IMR-90 (cell line): Measurements from ENCODE around the gene SCNN1B. TPM values are rescaled to one million over a fixed set of nuclear protein-coding genes. Genes with fewer than 3 reads are reported as not detected.

ENCODE experiments used
- ATAC-seq: fragments of 200-7000 bp; cut with Tn5 transposase; 2 replicates; pipeline ENCODE4 v1.9.1; 2020; ENCODE audit warnings: low read depth, mild to moderate bottlenecking, moderate library complexity
- BruUV-seq: library from RNA; stranded (reverse); fragments of 400-500 nt; replicated peaks from 2 replicates; lab custom pipeline; 2021; lab: Mats Ljungman, UMichigan
- CTCF ChIA-PET: fragments of 300-600 bp; formaldehyde crosslinking; extraction: SDS; loops from one replicate; lab custom pipeline; 2021; ENCODE audit warnings: antibody characterized with exemption; lab: Yijun Ruan, JAX
- POLR2A ChIA-PET: fragments of 300-600 bp; sonication (Branson Sonifier 250); formaldehyde crosslinking; loops from one replicate; lab custom pipeline; 2022; ENCODE audit warnings: antibody characterized with exemption; ENCODE audit not compliant: unreplicated experiment; lab: Charles Lee
- DNase-seq: peaks from one replicate; pipeline ENCODE4 v3.0.0; 2013
- H2AFZ ChIP-seq: replicated peaks from 2 replicates; pipeline ENCODE3; 2013; ENCODE audit warnings: low read length, mild to moderate bottlenecking; ENCODE audit not compliant: poor library complexity
- H2AK5ac ChIP-seq: 2 replicates; pipeline ENCODE4 v1.6.1; 2013; ENCODE audit warnings: low read depth, low read length, inconsistent platforms
- H2AK9ac ChIP-seq: replicated peaks from 2 replicates; pipeline ENCODE3; 2013; ENCODE audit warnings: mild to moderate bottlenecking, low read depth, low read length, moderate library complexity; ENCODE audit not compliant: poor library complexity
- H2BK120ac ChIP-seq: 2 replicates; pipeline ENCODE4 v1.6.1; 2013; ENCODE audit warnings: low read depth, low read length, inconsistent platforms
- H2BK15ac ChIP-seq: 3 replicates; pipeline ENCODE4 v1.6.1; 2013; ENCODE audit warnings: low read depth, low read length, inconsistent platforms
- H2BK20ac ChIP-seq: 2 replicates; pipeline ENCODE4 v1.6.1; 2013; ENCODE audit warnings: low read depth, mild to moderate bottlenecking, inconsistent platforms, low read length, moderate library complexity
- H2BK5ac ChIP-seq: 2 replicates; pipeline ENCODE4 v1.6.1; 2013; ENCODE audit warnings: mild to moderate bottlenecking, low read depth, low read length, inconsistent platforms; ENCODE audit not compliant: poor library complexity, severe bottlenecking
- H3K14ac ChIP-seq: replicated peaks from 2 replicates; pipeline ENCODE4 v1.6.1; 2013; ENCODE audit warnings: low read depth, low read length, inconsistent platforms
- H3K18ac ChIP-seq: 2 replicates; pipeline ENCODE4 v1.6.1; 2013; ENCODE audit warnings: low read depth, low read length, control low read depth
- H3K23ac ChIP-seq: 2 replicates; pipeline ENCODE4 v1.6.1; 2013; ENCODE audit warnings: low read depth, low read length, inconsistent platforms
- H3K27ac ChIP-seq: 2 replicates; pipeline ENCODE4 v1.5.1; 2013; ENCODE audit warnings: mild to moderate bottlenecking, control low read depth, low read length; ENCODE audit not compliant: insufficient read depth
- H3K27me3 ChIP-seq: 2 replicates; pipeline ENCODE4 v1.6.1; 2013; ENCODE audit warnings: low read length; ENCODE audit not compliant: control insufficient read depth, insufficient read depth
- H3K36me3 ChIP-seq: 2 replicates; pipeline ENCODE4 v1.6.1; 2013; ENCODE audit warnings: low read length, mixed read lengths; ENCODE audit not compliant: control insufficient read depth, insufficient read depth
- H3K4ac ChIP-seq: 2 replicates; pipeline ENCODE4 v1.6.1; 2013; ENCODE audit warnings: low read depth, low read length, inconsistent platforms
- H3K4me1 ChIP-seq: 2 replicates; pipeline ENCODE4 v1.6.1; 2013; ENCODE audit warnings: low read length, mixed read lengths; ENCODE audit not compliant: control insufficient read depth, insufficient read depth
- H3K4me2 ChIP-seq: 2 replicates; pipeline ENCODE4 v1.6.1; 2013; ENCODE audit warnings: low read depth, mild to moderate bottlenecking, control low read depth, low read length, moderate library complexity
- H3K4me3 ChIP-seq: 2 replicates; pipeline ENCODE4 v1.5.1; 2013; ENCODE audit warnings: low read depth, mild to moderate bottlenecking, control low read depth, low read length, moderate library complexity; ENCODE audit not compliant: insufficient read depth
- H3K56ac ChIP-seq: 2 replicates; pipeline ENCODE4 v1.6.1; 2013; ENCODE audit warnings: low read length, inconsistent platforms; ENCODE audit not compliant: insufficient read depth; ENCODE audit errors: extremely low read depth
- H3K79me1 ChIP-seq, 2 experiments: 2 replicates each; pipeline ENCODE4 v1.6.1; 2013; ENCODE audit warnings: low read length in 2 of 2, inconsistent platforms in 1 of 2, low read depth in 1 of 2
- H3K9ac ChIP-seq: 2 replicates; pipeline ENCODE4 v1.6.1; 2013; ENCODE audit warnings: low read depth, low read length, control low read depth
- H3K9me1 ChIP-seq: 2 replicates; pipeline ENCODE4 v1.6.1; 2013; ENCODE audit warnings: low read length, inconsistent platforms; ENCODE audit not compliant: insufficient read depth
- H3K9me3 ChIP-seq: 2 replicates; pipeline ENCODE4 v1.6.1; 2013; ENCODE audit warnings: low read length; ENCODE audit not compliant: control insufficient read depth, insufficient read depth
- H4K20me1 ChIP-seq: 2 replicates; pipeline ENCODE4 v1.6.1; 2013; ENCODE audit warnings: low read length, inconsistent platforms; ENCODE audit not compliant: insufficient read depth
- H4K5ac ChIP-seq: 2 replicates; pipeline ENCODE4 v1.6.1; 2013; ENCODE audit warnings: mild to moderate bottlenecking, low read depth, low read length, control low read depth
- H4K8ac ChIP-seq, 2 experiments: 2 replicates each; pipeline ENCODE4 v1.6.1; 2013; ENCODE audit warnings: low read depth in 2 of 2, low read length in 2 of 2, control low read depth in 1 of 2, inconsistent platforms in 1 of 2
- H4K91ac ChIP-seq: 2 replicates; pipeline ENCODE4 v1.6.1; 2013; ENCODE audit warnings: low read depth, low read length, inconsistent platforms; ENCODE audit not compliant: insufficient read depth
- BHLHE40 ChIP-seq: fragments of 150-350 bp; IDR thresholded peaks from 2 replicates; pipeline ENCODE4 v1.6.1; 2016; ENCODE audit warnings: mild to moderate bottlenecking, low read depth, low read length
- CEBPB ChIP-seq: IDR thresholded peaks from 2 replicates; pipeline ENCODE4 v1.6.1; 2012; ENCODE audit warnings: low read depth, low read length, improper control_type of control experiment
- CHD1 ChIP-seq: IDR thresholded peaks from 2 replicates; pipeline ENCODE4 v1.6.1; 2012; ENCODE audit warnings: low read depth, low read length, improper control_type of control experiment
- FOS ChIP-seq: fragments of 150-350 bp; IDR thresholded peaks from 2 replicates; pipeline ENCODE4 v1.6.1; 2016; ENCODE audit warnings: low read depth, low read length
- MAFK ChIP-seq: IDR thresholded peaks from 2 replicates; pipeline ENCODE4 v1.6.1; 2012; ENCODE audit warnings: low read depth, low read length, improper control_type of control experiment
- MAZ ChIP-seq: IDR thresholded peaks from 2 replicates; pipeline ENCODE4 v1.6.1; 2012; ENCODE audit warnings: low read depth, mild to moderate bottlenecking, low read length, improper control_type of control experiment, moderate library complexity, borderline replicate concordance
- MXI1 ChIP-seq: IDR thresholded peaks from 2 replicates; pipeline ENCODE4 v1.6.1; 2012; ENCODE audit warnings: low read depth, mild to moderate bottlenecking, low read length, moderate library complexity, borderline replicate concordance
- NFE2L2 ChIP-seq: fragments of 150-350 bp; IDR thresholded peaks from 2 replicates; pipeline ENCODE4 v1.6.1; 2016; ENCODE audit warnings: low read depth, mild to moderate bottlenecking, low read length
- POLR2A ChIP-seq: IDR thresholded peaks from 2 replicates; pipeline ENCODE4 v1.6.1; 2012; ENCODE audit warnings: mild to moderate bottlenecking, low read depth, low read length
- RAD21 ChIP-seq: IDR thresholded peaks from 2 replicates; pipeline ENCODE4 v1.6.1; 2012; ENCODE audit warnings: low read length, improper control_type of control experiment
- RCOR1 ChIP-seq: IDR thresholded peaks from 2 replicates; pipeline ENCODE4 v1.6.1; 2012; ENCODE audit warnings: mild to moderate bottlenecking, low read length, improper control_type of control experiment; ENCODE audit not compliant: insufficient replicate concordance
- RFX5 ChIP-seq: IDR thresholded peaks from 2 replicates; pipeline ENCODE4 v1.8.0; 2012; ENCODE audit warnings: low read depth, mild to moderate bottlenecking, low read length, moderate library complexity
- SMC3 ChIP-seq: fragments of 150-350 bp; IDR thresholded peaks from 2 replicates; pipeline ENCODE4 v1.6.1; 2016; ENCODE audit warnings: low read depth, mild to moderate bottlenecking, antibody characterized with exemption, low read length, moderate library complexity
- WGBS, 2 experiments: methylation state at CpG; one replicate each; pipeline versions ENCODE4 v1.1.5 to v1.1.7; 2013; ENCODE audit warnings: missing lambda C conversion rate in 2 of 2; ENCODE audit not compliant: insufficient read length in 1 of 2; ENCODE audit errors: extremely low coverage in 2 of 2; 5-methylcytosine and 5-hydroxymethylcytosine counted together
- dilution Hi-C: fragments of 300-500 bp; cut with HindIII; formaldehyde crosslinking; loops from one replicate; pipeline ENCODE4 v1.14.3; 2018; ENCODE audit warnings: low sequenced_read_pairs; ENCODE audit not compliant: unreplicated experiment
- in situ Hi-C: fragments of 300-500 bp; cut with MboI; formaldehyde crosslinking; loops from 3 replicates; pipeline ENCODE4 v1.14.3; 2019; ENCODE audit warnings: low sequenced_read_pairs, inconsistent platforms, mixed read lengths
- intact Hi-C: fragments of 100-400 bp; cut with micrococcal nuclease; formaldehyde crosslinking; loops from 2 replicates; pipeline ENCODE4 v1.10.0; 2022
- polyA plus RNA-seq, 3 experiments: library from polyadenylated mRNA; depleted of rRNA; stranded (reverse); fragments of >200 nt; gene quantifications; 2 replicates each; pipeline ENCODE4 v1.2.3, GENCODE V29; 2012; ENCODE audit warnings: low replicate concordance in 1 of 3
- total RNA-seq: library from RNA; depleted of rRNA; stranded (reverse); fragments of >200 nt; gene quantifications from 2 replicates; pipeline ENCODE4 v1.2.3, GENCODE V29; 2012
- TF ChIP-seq, protein P1 (sequence below): fragments of 150-350 bp; IDR thresholded peaks from 2 replicates; pipeline ENCODE4 v1.6.1; 2017; ENCODE audit warnings: mild to moderate bottlenecking, antibody characterized with exemption, low read length, low read depth
- TF ChIP-seq, protein P2 (sequence below): fragments of 150-350 bp; IDR thresholded peaks from 2 replicates; pipeline ENCODE4 v1.6.1; 2016; ENCODE audit warnings: low read depth, mild to moderate bottlenecking, low read length, moderate library complexity, borderline replicate concordance
- TF ChIP-seq, protein P3 (sequence below): conservative IDR thresholded peaks from 2 replicates; pipeline ENCODE4 v1.5.1; 2012; ENCODE audit warnings: mild to moderate bottlenecking, low read depth, low read length, improper control_type of control experiment

The SCNN1B gene
- total and polyA plus RNA-seq, 2 of the 4 experiments (the other 2 are of a cell fraction), result not detected

DNA sequence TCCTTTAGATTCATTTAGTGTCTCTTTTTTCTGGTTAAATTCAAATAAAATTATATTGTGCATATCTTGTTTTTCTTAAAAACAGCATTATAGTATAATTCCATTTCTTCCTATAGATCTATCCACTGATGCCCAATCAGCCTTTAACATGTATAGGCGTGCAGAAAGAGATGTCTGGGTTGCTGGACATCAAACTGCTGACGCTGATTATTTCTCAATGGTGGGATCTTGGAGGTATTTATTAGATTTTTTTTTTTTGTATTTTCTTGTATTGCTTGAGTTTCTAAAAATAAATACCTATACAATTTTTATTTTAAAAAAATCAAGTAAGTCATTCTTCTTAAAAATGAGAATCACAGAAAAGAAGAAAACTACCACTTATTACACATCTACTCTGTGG, 100.0 kb downstream of the SCNN1B start:
- Histone ChIP-seq H2AFZ (no peak overlapping the region), H4K8ac (no peak overlapping the region), H2BK5ac (no peak overlapping the region), H3K4ac (no peak overlapping the region), H4K5ac (no peak overlapping the region), H3K36me3 (peaks cover 56% of the 10 kb centered on the region), H3K4me2 (no peak overlapping the region), H3K18ac (no peak overlapping the region), H2BK120ac (no peak overlapping the region), H3K4me3 (no peak overlapping the region), H3K14ac (no peak overlapping the region), H3K9me3 (no peaks in the 10 kb centered on the region), H2AK9ac (no peak overlapping the region), H3K9me1 (no peaks in the 10 kb centered on the region), H3K27ac (no peak overlapping the region), H4K91ac (no peak overlapping the region), H3K9ac (no peak overlapping the region), H3K4me1 (peaks cover 10% of the 10 kb centered on the region; the same call in 1 of the 2 replicates), H3K79me1 (no peaks in the 10 kb centered on the region), H3K56ac (no peak overlapping the region), H3K27me3 (no peaks in the 10 kb centered on the region), H2BK15ac (no peak overlapping the region), H3K23ac (no peak overlapping the region), H4K20me1 (no peaks in the 10 kb centered on the region), H2AK5ac (no peak overlapping the region), H2BK20ac (no peak overlapping the region)
- dilution Hi-C loops (no loop called here), intact Hi-C loops (no loop called here), in situ Hi-C loops (no loop called here)
- WGBS, 2 experiments, result no CpG with 5 or more reads among the region's 2 CpGs
- no peak for TF ChIP-seq RCOR1
- no peak for TF ChIP-seq MAZ
- no peak for TF ChIP-seq BHLHE40
- TF ChIP-seq NFE2L2, result no peak
- no peak for TF ChIP-seq MXI1
- TF ChIP-seq RFX5, result no peak
- TF ChIP-seq CHD1, result no peak
- no peak for TF ChIP-seq POLR2A
- TF ChIP-seq FOS, result no peak
- no peak for TF ChIP-seq RAD21
- TF ChIP-seq, protein P1, sequence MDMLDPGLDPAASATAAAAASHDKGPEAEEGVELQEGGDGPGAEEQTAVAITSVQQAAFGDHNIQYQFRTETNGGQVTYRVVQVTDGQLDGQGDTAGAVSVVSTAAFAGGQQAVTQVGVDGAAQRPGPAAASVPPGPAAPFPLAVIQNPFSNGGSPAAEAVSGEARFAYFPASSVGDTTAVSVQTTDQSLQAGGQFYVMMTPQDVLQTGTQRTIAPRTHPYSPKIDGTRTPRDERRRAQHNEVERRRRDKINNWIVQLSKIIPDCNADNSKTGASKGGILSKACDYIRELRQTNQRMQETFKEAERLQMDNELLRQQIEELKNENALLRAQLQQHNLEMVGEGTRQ, result no peak
- TF ChIP-seq SMC3, result no peak
- TF ChIP-seq, protein P2, sequence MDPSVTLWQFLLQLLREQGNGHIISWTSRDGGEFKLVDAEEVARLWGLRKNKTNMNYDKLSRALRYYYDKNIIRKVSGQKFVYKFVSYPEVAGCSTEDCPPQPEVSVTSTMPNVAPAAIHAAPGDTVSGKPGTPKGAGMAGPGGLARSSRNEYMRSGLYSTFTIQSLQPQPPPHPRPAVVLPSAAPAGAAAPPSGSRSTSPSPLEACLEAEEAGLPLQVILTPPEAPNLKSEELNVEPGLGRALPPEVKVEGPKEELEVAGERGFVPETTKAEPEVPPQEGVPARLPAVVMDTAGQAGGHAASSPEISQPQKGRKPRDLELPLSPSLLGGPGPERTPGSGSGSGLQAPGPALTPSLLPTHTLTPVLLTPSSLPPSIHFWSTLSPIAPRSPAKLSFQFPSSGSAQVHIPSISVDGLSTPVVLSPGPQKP, result no peak
- TF ChIP-seq, protein P3, sequence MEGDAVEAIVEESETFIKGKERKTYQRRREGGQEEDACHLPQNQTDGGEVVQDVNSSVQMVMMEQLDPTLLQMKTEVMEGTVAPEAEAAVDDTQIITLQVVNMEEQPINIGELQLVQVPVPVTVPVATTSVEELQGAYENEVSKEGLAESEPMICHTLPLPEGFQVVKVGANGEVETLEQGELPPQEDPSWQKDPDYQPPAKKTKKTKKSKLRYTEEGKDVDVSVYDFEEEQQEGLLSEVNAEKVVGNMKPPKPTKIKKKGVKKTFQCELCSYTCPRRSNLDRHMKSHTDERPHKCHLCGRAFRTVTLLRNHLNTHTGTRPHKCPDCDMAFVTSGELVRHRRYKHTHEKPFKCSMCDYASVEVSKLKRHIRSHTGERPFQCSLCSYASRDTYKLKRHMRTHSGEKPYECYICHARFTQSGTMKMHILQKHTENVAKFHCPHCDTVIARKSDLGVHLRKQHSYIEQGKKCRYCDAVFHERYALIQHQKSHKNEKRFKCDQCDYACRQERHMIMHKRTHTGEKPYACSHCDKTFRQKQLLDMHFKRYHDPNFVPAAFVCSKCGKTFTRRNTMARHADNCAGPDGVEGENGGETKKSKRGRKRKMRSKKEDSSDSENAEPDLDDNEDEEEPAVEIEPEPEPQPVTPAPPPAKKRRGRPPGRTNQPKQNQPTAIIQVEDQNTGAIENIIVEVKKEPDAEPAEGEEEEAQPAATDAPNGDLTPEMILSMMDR, result no peak
- TF ChIP-seq MAFK, result no peak
- no peak for TF ChIP-seq CEBPB
- POLR2A ChIA-PET, result no interaction called here
- no TSS peak for BruUV-seq
- DNase-seq (no peak), ATAC-seq (no peak)
- CTCF ChIA-PET, result interaction anchor here (0.6 kb wide), 1 partner anchor 21 kb away, joined by 3 read pairs; no protein-coding TSS in a partner anchor
